ENCODE results near the gene NFIC.

DNA sequence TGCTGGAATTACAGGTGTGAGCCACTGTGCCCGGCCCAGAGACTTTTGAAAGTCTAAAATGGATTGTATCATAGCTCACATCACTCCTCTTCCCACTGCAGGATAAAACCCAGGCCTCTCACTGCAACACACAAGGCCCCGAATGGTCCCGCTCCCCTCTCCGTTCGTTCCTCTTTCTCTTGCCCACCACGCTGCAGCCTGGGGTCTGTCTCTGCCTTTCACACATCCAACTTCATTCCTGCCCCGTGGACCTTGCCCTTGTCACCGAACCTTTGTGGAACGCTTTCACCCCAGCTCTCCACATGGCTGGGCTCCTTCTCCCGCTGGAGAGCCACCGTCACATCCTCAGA is 42.6 kb downstream of the NFIC start:
- TF ChIP-seq POLR2AphosphoS5 (IDR thresholded peaks at IDR 0.05; ENCODE audit: low read depth, low read length): no peak
- TF ChIP-seq POLR2A (IDR thresholded peaks at IDR 0.05; ENCODE audit: low read depth, low read length): no peak

Data from GM12891 (cell line).